ENCODE data around the gene ITGA2B. TPM values are rescaled to one million over a fixed set of nuclear protein-coding genes. Genes with fewer than 3 reads are reported as not detected.

ITGA2B gene
- total and polyA plus RNA-seq, 2 of the 13 experiments (the other 11 are each of a cell fraction or from before 2014, with no cell fraction given), result 0.38 to 1.1 TPM

DNA sequence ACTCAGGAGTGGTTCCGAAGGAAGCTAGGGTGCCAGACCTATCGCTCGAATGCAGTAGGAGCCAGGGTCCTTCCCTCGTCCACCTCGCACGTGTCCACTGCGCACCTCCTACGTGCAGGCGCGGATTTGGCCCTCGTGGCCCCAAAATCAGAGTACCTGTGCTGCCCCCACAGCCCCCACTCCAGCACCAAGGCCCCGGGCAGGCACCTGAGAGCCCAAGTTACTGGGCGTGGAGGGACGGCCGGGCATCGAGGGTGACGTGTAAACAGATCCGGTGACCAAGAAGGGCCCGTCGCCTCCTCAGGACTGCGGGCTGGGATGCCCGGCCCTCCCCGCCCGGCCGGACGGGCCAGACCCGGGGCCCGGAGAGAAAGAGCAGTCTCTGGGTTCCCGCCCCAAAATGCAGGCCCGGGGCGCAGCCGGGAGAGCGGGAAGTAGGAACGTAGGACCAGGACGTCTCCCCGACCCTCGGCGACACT is 65.3 kb downstream of the ITGA2B start (continued):
- peak; percentile 78; the same call in 1 of the 2 replicates for TF ChIP-seq THAP9 (CRISPR knock-in tag; IDR thresholded peaks at IDR 0.05; ENCODE audit: borderline replicate concordance)
- TF ChIP-seq ZFP90 (CRISPR knock-in tag; IDR thresholded peaks at IDR 0.05; ENCODE audit: borderline replicate concordance), result peak; percentile 65
- peak; percentile 20; the same call in 1 of the 2 replicates for TF ChIP-seq BHLHE40 (IDR thresholded peaks at IDR 0.05; ENCODE audit: low read length)
- peak; percentile 16 for TF ChIP-seq IKZF4 (CRISPR knock-in tag; IDR thresholded peaks at IDR 0.05; ENCODE audit: borderline replicate concordance, low read depth, not compliant biosample characterization)
- TF ChIP-seq RELA (CRISPR knock-in tag; IDR thresholded peaks at IDR 0.05), result peak; percentile 17; the same call in 1 of the 2 replicates
- TF ChIP-seq ZNF879 (CRISPR knock-in tag; IDR thresholded peaks at IDR 0.05), result no peak
- 0 out of 2 replicates have a peak, but pooled peaks have one; percentile 60 for TF ChIP-seq NAIF1 (CRISPR knock-in tag; IDR thresholded peaks at IDR 0.05; ENCODE audit: borderline replicate concordance)
- no peak for TF ChIP-seq MED8 (CRISPR knock-in tag; IDR thresholded peaks at IDR 0.05; ENCODE audit: insufficient replicate concordance)
- peak; percentile 39; the same call in 1 of the 2 replicates for TF ChIP-seq MYC (CRISPR knock-in tag; IDR thresholded peaks at IDR 0.05; ENCODE audit: borderline replicate concordance)
- TF ChIP-seq ZBTB43 (CRISPR knock-in tag; conservative IDR thresholded peaks at IDR 0.05), result 0 out of 2 replicates have a peak, but pooled peaks have one; percentile 19
- peak; percentile 76; the same call in 1 of the 2 replicates for TF ChIP-seq ZNF350 (CRISPR knock-in tag; IDR thresholded peaks at IDR 0.05; ENCODE audit: borderline replicate concordance, low read depth)
- TF ChIP-seq NFE2 (CRISPR knock-in tag; IDR thresholded peaks at IDR 0.05), result no peak
- TF ChIP-seq ZNF275 (CRISPR knock-in tag; IDR thresholded peaks at IDR 0.05; ENCODE audit: borderline replicate concordance), result peak; percentile 87; the same call in 1 of the 2 replicates
- 0 out of 2 replicates have a peak, but pooled peaks have one; percentile 65 for TF ChIP-seq KLF15 (CRISPR knock-in tag; IDR thresholded peaks at IDR 0.05; ENCODE audit: borderline replicate concordance)
- TF ChIP-seq HNRNPLL (IDR thresholded peaks at IDR 0.05; ENCODE audit: low read depth, low read length, poor library complexity, severe bottlenecking), result no peak
- TF ChIP-seq KDM2A (CRISPR knock-in tag; IDR thresholded peaks at IDR 0.05; ENCODE audit: borderline replicate concordance, low read depth), result peak; percentile 17; the same call in 1 of the 2 replicates
- no peak for TF ChIP-seq ASH2L (IDR thresholded peaks at IDR 0.05; ENCODE audit: insufficient read length, low read depth, low read length)
- no peak for TF ChIP-seq RARG (CRISPR knock-in tag; IDR thresholded peaks at IDR 0.05; ENCODE audit: low read depth)
- TF ChIP-seq PITX1 (CRISPR knock-in tag; IDR thresholded peaks at IDR 0.05), result 0 out of 2 replicates have a peak, but pooled peaks have one; percentile 3
- no peak for TF ChIP-seq ZNF441 (CRISPR knock-in tag; IDR thresholded peaks at IDR 0.05; ENCODE audit: borderline replicate concordance)
- no peak; the same call in 1 of the 2 replicates for TF ChIP-seq SALL1 (CRISPR knock-in tag; IDR thresholded peaks at IDR 0.05)
